Stomach (tissue), 4 donors: Measurements from ENCODE around the gene BCAS3.

Experiments used
- POLR2A ChIP-seq, 4 donors: fragments of 450-650 bp; IDR thresholded peaks; one replicate each; pipeline ENCODE4 v1.6.1; 2016; ENCODE audit warnings: antibody characterized with exemption in 4 of 4, control low read depth in 2 of 4, mild to moderate bottlenecking in 1 of 4, moderate library complexity in 1 of 4
- POLR2AphosphoS5 ChIP-seq, 3 donors: sonication (generic); formaldehyde crosslinking; IDR thresholded peaks; one replicate each; pipeline ENCODE4 v1.6.1; 2016; ENCODE audit warnings: antibody characterized with exemption in 3 of 3
- TF ChIP-seq, protein P1 (sequence below), 7 experiments: fragments of 450-650 bp in 4 of 7; fragments of 200-600 bp in 3 of 7; sonication (generic) in 3 of 7; IDR thresholded peaks; one replicate each; pipeline ENCODE4 v1.5.1; 2016 to 2019; ENCODE audit warnings: antibody characterized with exemption in 7 of 7, control low read depth in 2 of 7, mild to moderate bottlenecking in 1 of 7

DNA sequence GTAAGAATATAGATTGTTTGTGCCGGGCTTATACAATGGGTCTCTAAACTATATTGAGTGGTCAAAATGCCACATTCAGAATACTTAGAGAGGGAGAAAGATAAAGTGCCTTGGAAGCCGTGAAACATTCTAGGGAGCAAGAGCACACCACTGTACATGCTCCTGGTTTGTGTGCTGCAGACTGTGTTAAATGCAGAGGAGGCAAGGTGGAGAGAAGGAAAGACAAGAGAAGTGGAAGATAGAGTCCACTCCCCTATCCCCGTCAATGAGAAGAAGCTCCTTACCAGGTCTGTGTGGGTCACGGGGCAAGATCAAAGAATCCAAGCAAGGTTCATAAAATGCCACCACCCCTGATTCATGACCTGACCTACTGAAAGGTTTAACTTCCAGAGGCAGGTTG is 454.9 kb downstream of the BCAS3 start:
- TF ChIP-seq, protein P1, sequence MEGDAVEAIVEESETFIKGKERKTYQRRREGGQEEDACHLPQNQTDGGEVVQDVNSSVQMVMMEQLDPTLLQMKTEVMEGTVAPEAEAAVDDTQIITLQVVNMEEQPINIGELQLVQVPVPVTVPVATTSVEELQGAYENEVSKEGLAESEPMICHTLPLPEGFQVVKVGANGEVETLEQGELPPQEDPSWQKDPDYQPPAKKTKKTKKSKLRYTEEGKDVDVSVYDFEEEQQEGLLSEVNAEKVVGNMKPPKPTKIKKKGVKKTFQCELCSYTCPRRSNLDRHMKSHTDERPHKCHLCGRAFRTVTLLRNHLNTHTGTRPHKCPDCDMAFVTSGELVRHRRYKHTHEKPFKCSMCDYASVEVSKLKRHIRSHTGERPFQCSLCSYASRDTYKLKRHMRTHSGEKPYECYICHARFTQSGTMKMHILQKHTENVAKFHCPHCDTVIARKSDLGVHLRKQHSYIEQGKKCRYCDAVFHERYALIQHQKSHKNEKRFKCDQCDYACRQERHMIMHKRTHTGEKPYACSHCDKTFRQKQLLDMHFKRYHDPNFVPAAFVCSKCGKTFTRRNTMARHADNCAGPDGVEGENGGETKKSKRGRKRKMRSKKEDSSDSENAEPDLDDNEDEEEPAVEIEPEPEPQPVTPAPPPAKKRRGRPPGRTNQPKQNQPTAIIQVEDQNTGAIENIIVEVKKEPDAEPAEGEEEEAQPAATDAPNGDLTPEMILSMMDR (IDR thresholded peaks at IDR 0.05) = no peak
- no peak for TF ChIP-seq POLR2AphosphoS5 (IDR thresholded peaks at IDR 0.05)
- TF ChIP-seq POLR2A (IDR thresholded peaks at IDR 0.05) = no peak
